ENCODE results near the gene SMIM41. TPM values are rescaled to one million over a fixed set of nuclear protein-coding genes. Genes with fewer than 3 reads are reported as not detected.
A peak's percentile ranks its signal among the peaks of the same experiment; 100 is the strongest.

The SMIM41 gene
- total RNA-seq, 2 experiments from 2014 or later: not detected

DNA sequence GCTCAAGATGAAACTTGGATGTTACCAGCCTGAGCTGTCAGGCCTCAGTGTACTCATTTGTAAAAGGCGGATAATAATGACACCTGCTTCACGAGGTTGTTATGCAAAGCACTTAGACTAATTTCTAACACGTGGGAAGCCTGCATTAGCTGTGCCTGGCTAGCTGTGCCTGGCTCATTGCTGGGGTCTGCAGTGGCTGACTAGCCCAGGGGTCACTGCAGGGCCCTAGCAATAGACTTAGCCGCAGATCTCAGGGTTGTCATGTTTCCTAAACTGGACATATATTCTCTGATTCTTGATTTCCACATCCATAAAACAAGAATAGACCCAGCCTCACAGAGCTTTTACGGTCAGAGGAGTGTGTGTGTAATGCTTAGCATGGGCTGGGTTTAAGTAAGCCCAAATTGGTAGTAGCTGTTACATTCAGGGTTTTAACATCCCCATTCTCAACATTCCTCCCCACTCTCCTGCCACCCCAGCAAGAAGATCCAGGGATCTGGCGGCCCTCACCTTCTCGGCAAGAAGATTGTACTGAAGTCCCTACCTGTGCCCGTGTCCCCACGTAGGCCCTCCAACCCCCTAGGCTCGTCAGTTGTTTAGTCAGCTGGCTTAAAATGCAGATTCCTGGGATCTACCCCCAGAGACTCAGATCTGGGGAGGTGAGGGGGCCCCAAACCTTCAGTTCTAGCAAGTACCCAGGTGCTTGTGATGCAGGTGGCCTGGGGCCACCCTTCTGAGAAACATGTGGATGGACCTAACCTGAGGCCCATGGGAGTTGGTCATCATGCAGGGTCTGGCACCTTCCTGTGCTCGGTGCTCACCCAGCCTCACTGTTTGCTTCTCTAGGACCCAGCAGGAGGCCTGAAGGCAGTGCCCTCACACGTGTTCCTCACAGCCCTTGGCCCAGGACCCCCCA, 19.7 kb upstream of the SMIM41 start:
- intact Hi-C loops (cut with micrococcal nuclease): no loop called here
- no peaks in the 10 kb centered on the region for H3K27me3 Mint-ChIP-seq
- ChIA-PET POLR2A (interaction anchor here (1.2 kb wide), 1 partner anchor 10 kb away, joined by 4 read pairs; the partner anchor contains the start of gene ATG101), CTCF (interaction anchor here (1.0 to 2.5 kb wide), 3 partner anchors 10 to 34 kb away, joined by 4 to 13 read pairs (median 9); partner anchors contain the start of gene ATG101)
- H3K9me3 Mint-ChIP-seq: no peaks in the 10 kb centered on the region
- no peak for DNase-seq
- H3K36me3 Mint-ChIP-seq: peaks cover 21% of the 10 kb centered on the region
- H3K4me3 Mint-ChIP-seq: no peak overlapping the region
- H3K4me1 Mint-ChIP-seq (ENCODE audit: low read depth): no peaks in the 10 kb centered on the region
- H3K27ac Mint-ChIP-seq: no peak overlapping the region

DNA sequence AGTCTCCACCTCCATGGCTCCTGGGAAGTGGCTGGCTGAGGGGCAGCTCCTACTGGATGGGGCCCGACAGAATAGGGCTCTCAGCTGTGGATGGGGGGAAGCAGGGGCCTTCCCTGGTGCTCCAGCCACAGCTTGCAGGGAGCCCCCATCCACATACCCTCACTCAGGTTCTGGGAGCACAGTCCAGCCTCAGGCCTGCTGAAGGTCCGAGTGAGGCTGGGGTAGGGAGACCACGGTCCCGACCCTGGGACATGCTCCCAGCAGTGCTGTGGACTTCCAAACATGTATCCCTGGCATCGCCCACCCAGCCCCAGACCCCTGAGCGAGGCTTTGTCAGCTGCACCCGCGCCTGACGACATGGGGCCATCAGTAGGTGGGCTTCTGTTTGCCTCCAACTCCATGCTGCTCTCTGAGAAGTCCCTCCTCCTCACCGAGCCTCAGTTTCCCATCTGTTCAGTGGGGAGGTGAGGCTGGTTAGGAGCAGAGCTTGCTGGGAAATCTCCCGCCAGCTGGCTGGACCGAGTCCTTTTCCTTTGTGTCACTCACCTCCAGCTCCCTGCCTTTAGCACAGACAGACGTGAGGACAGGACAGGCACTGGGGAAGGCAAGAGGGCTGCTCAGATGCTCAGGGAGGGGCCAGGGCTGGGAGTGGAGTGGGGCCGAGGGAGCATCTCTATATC, 18.9 kb upstream of the SMIM41 start:
- POLR2A ChIA-PET: no interaction called here

GRCh38 chr12:52061470-52062166, 17.9 kb upstream of the SMIM41 start:
- intact Hi-C loops (cut with micrococcal nuclease): no loop called here
- Mint-ChIP-seq H3K36me3 (peaks cover 18% of the 10 kb centered on the region), H3K4me1 (ENCODE audit: low read depth) (peaks cover 7% of the 10 kb centered on the region), H3K4me3 (no peak overlapping the region), H3K9me3 (no peaks in the 10 kb centered on the region), H3K27ac (no peak overlapping the region), H3K27me3 (no peaks in the 10 kb centered on the region)
- ChIA-PET POLR2A (no interaction called here), CTCF (interaction anchor here (0.9 to 16.3 kb wide), 5 partner anchors 10 to 59 kb away, joined by 3 to 407 read pairs (median 5); no protein-coding TSS in a partner anchor)
- DNase-seq: no peak

More for the DNA sequence above, 18.9 kb upstream of the SMIM41 start:
- CTCF ChIA-PET: interaction anchor here (0.9 to 16.3 kb wide), 6 partner anchors 9 to 60 kb away, joined by 3 to 407 read pairs (median 7); partner anchors contain the start of gene ATG101
- no peak overlapping the region for H3K4me3 Mint-ChIP-seq
- no peak for DNase-seq
- no peaks in the 10 kb centered on the region for H3K27me3 Mint-ChIP-seq
- H3K27ac Mint-ChIP-seq: no peak overlapping the region
- no peaks in the 10 kb centered on the region for H3K9me3 Mint-ChIP-seq
- H3K4me1 Mint-ChIP-seq (ENCODE audit: low read depth): no peaks in the 10 kb centered on the region
- intact Hi-C loops (cut with micrococcal nuclease): no loop called here
- peaks cover 21% of the 10 kb centered on the region for H3K36me3 Mint-ChIP-seq

DNA sequence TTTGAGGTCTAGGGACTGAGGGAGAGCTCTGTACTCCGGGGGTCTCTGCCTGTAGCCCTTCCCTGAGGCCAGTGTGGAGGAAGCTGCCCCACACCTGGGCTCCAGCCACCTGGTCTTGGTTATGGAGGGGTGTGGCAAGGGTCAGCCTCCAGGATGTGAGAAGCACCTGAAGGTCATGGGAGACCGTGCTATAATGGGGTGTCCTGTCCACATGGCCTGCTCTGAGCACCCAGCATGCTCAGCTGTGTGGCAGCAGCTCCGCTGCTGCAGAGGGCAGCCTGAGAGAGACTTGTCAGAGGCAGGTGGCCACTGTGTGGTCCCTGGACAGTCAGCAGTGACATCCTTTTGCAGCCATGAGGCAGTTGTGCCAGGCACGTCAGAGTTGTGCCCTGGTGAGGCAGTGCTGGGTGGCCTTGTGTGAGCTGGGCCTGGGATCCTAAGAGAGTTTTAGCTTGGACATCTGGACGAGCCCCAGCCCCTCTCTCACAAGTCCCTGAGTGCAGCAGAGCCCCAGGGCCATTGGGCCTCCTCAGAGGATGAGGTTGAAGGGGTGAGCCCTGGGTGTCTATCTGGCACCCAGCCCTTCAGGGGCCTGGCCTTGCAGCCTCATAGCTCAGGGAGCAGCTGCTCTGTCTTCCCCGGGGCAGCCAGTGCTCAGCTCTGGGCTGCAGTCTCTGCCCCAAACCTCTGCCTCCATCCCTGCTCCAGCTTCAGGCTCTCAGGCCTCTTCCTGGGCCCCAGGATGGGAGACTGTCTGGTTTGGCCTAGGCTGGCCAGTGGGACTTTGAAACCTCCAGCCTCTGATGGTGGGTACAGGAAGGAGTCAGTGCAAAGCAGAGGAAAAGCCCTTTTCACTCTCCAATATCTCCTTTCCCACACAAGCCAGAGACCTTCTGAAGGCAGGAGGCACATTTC, 17.1 kb upstream of the SMIM41 start:
- H3K4me1 Mint-ChIP-seq (ENCODE audit: low read depth): peaks cover 7% of the 10 kb centered on the region
- no peak overlapping the region for H3K27ac Mint-ChIP-seq
- H3K4me3 Mint-ChIP-seq: no peak overlapping the region
- peaks cover 10% of the 10 kb centered on the region for H3K36me3 Mint-ChIP-seq
- H3K9me3 Mint-ChIP-seq: no peaks in the 10 kb centered on the region
- POLR2A ChIA-PET: interaction anchor here (1.9 kb wide), 1 partner anchor 12 kb away, joined by 6 read pairs; the partner anchor contains the start of gene NR4A1
- no peak for DNase-seq
- intact Hi-C loops (cut with micrococcal nuclease): no loop called here
- no peaks in the 10 kb centered on the region for H3K27me3 Mint-ChIP-seq
- CTCF ChIA-PET: interaction anchor here (1.2 to 16.3 kb wide), 4 partner anchors 9 to 59 kb away, joined by 3 to 407 read pairs (median 5); no protein-coding TSS in a partner anchor

DNA sequence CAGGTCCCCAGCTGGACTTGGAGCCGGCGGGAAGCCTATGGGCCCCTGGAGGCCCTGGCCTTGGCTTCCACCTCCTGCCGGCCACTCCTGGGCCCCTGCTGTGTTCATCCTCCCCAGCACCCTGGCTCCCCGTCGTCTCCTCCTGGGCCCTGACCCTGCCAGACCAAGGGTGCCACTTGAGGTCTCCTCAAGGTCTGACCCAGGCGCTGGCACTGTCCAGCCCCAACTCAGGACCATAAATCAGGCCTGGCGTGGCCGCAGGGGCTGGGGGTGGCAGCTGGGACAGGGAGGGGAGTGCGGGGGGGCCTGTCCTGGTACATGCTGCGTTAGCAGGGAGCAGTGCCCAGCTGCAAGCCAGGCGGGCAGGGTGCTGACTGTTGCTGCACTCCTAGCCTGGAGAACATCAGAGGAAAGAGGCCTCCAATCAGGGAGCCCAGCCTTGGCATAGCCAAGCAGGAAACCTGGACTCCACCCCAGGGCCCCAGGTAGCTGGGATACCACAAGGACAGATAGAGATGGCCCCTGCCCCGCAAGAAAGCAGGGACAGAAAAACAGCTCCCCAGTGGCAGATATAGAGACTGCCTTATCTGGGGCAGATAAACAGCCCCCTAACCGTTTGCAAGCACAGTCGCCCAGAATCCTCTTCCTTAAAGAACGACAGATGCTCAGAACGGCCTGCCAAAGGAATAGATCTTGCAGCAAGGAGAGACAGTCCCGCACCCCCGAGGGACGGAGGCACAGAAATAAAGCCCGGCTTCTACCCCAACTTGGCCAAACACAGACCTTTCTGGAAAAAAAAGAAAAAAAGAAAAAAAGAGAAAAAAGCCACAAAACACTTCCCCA, 16.2 kb upstream of the SMIM41 start:
- intact Hi-C loops (cut with micrococcal nuclease): no loop called here
- no peak overlapping the region for H3K27ac Mint-ChIP-seq

GRCh38 chr12:52063981-52064649, 15.4 kb upstream of the SMIM41 start:
- no peak overlapping the region for H3K4me3 Mint-ChIP-seq
- no peak for DNase-seq
- intact Hi-C loops (cut with micrococcal nuclease): no loop called here
- POLR2A ChIA-PET: interaction anchor here (1.9 kb wide), 1 partner anchor 13 kb away, joined by 6 read pairs; the partner anchor contains the start of gene NR4A1
- no peaks in the 10 kb centered on the region for H3K36me3 Mint-ChIP-seq
- H3K27ac Mint-ChIP-seq: no peak overlapping the region
- H3K4me1 Mint-ChIP-seq (ENCODE audit: low read depth): peaks cover 7% of the 10 kb centered on the region
- no peaks in the 10 kb centered on the region for H3K27me3 Mint-ChIP-seq
- CTCF ChIA-PET: interaction anchor here (2.6 to 16.3 kb wide), 2 partner anchors 8 to 37 kb away, joined by 5 to 407 read pairs; no protein-coding TSS in a partner anchor
- H3K9me3 Mint-ChIP-seq: no peaks in the 10 kb centered on the region

More for the DNA sequence above, 16.2 kb upstream of the SMIM41 start:
- ChIA-PET CTCF (interaction anchor here (1.3 to 16.3 kb wide), 3 partner anchors 8 to 58 kb away, joined by 3 to 407 read pairs (median 5); no protein-coding TSS in a partner anchor), POLR2A (interaction anchor here (1.9 kb wide), 1 partner anchor 13 kb away, joined by 6 read pairs; the partner anchor contains the start of gene NR4A1)
- DNase-seq: no peak
- H3K4me1 Mint-ChIP-seq (ENCODE audit: low read depth): peaks cover 7% of the 10 kb centered on the region
- H3K27me3 Mint-ChIP-seq: no peaks in the 10 kb centered on the region
- peaks cover 4% of the 10 kb centered on the region for H3K36me3 Mint-ChIP-seq
- H3K4me3 Mint-ChIP-seq: no peak overlapping the region
- no peaks in the 10 kb centered on the region for H3K9me3 Mint-ChIP-seq

DNA sequence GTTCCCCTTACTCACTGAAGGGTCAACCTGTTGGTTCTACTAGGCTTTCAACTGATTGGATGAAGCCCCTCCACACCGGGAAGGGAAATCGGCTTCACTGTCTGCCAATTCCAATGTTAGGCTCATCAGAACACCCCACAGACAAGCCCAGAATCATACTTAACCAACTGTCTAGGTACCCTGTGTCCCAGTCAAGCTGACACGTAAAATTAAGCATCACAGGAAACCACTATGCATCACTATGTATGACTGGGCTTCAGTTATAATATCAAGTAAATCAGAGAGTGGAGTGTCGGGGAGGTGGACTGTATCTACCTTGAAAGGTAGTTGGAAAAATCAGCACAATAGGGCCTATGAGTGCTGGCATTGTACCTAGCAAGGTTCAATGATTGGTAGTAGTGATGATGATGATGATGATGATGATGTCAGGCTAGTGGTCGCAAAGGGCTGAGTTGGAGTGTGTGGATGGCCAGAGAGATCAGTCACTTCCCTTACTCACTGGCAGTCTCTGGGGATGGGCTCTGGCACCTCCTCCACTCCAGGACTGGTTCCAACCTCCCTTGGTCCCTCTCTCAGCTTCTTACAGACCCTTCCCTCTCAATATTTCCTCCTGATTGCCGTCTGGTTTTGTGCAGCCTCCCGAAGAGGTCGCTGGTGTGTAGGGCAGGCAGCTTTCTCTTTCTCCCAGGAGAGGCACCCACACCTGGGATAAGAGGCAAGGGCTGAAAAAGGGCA, 13.0 kb upstream of the SMIM41 start:
- Mint-ChIP-seq H3K36me3 (peaks cover 1% of the 10 kb centered on the region), H3K9me3 (no peaks in the 10 kb centered on the region), H3K4me3 (no peak overlapping the region), H3K27me3 (no peaks in the 10 kb centered on the region), H3K27ac (no peak overlapping the region), H3K4me1 (ENCODE audit: low read depth) (peaks cover 25% of the 10 kb centered on the region)
- ChIA-PET POLR2A (no interaction called here), CTCF (interaction anchor here (1.0 to 16.3 kb wide), 4 partner anchors 15 to 39 kb away, joined by 3 to 407 read pairs (median 4); partner anchors contain the start of gene NR4A1)
- DNase-seq: peak; percentile 30
- intact Hi-C loops (cut with micrococcal nuclease): loop anchor here (5.0 kb wide), 1 partner anchor 51 kb away; no protein-coding TSS in a partner anchor

DNA sequence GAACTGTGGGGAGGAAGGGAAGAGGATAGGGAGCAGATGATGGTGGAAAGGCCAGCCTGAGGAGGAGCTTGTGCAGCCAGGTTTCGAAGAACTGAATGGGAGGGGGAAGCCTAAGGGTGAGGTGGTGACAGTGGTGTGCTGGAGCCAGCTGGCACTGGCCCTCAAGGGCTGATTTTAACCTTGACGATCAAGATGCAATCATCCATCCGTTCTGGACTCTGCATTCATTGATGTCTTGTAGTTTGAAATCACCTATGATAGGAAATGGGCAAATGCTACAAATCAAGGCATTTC, 12.5 kb upstream of the SMIM41 start:
- Mint-ChIP-seq H3K27ac (no peak overlapping the region), H3K36me3 (peaks cover 1% of the 10 kb centered on the region), H3K4me3 (no peak overlapping the region), H3K9me3 (no peaks in the 10 kb centered on the region), H3K27me3 (no peaks in the 10 kb centered on the region), H3K4me1 (ENCODE audit: low read depth) (peaks cover 29% of the 10 kb centered on the region)
- ChIA-PET POLR2A (no interaction called here), CTCF (interaction anchor here (1.2 to 16.3 kb wide), 3 partner anchors 15 to 40 kb away, joined by 3 to 407 read pairs (median 3); partner anchors contain the start of gene NR4A1)
- intact Hi-C loops (cut with micrococcal nuclease): loop anchor here (5.0 kb wide), 1 partner anchor 50 kb away; no protein-coding TSS in a partner anchor
- no peak for DNase-seq
